GM19035 (cell line): ENCODE results near the gene CGN.
"Not testable (repeated sequence)": the region's sequence is repeated elsewhere in the genome, so short reads cannot be mapped to it uniquely, and the experiment has no call there.

Source experiments
- ATAC-seq: cut with Tn5 transposase; IDR thresholded peaks from one replicate; pipeline ENCODE4 v1.9.1; 2021; ENCODE audit not compliant: unreplicated experiment

CGN gene

DNA sequence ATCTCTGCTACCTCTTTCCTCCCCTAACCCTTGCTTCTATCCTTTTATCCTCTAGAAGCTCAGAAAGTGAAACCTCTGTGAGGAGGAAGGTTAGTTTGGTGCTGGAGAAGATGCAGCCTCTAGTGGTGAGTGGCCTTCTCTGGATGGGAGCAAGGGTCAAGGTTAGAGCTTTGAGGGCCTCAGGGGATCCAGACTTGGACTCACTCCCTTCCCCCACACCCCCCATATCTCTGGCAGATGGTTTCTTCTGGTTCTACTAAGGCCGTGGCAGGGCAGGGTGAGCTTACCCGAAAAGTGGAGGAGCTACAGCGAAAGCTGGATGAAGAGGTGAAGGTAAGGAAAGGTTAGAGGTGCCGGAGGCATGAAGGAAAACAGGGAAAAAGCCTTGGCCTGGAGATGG, 9.2 kb downstream of the CGN start:
- no peak for ATAC-seq

DNA sequence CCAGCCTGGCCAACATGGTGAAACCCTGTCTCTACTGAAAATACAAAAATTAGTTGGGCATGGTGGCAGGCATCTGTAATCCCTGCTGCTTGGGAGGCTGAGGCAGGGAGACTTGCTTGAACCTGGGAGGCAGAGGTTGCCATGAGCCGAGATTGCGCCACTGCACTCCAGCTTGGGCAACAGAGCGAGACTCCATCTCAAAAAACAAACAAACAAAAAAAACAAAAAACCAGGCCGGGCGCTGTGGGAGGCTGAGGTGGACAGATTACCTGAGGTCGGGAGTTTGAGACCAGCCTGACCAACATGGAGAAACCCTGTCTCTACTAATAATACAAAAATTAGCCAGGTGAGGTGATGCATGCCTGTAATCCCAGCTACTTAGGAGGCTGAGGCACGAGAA, 11.2 kb downstream of the CGN start:
- not testable (repeated sequence) for ATAC-seq

GRCh38 chr1:151523326-151523725, 12.1 kb downstream of the CGN start:
- no peak for ATAC-seq

DNA sequence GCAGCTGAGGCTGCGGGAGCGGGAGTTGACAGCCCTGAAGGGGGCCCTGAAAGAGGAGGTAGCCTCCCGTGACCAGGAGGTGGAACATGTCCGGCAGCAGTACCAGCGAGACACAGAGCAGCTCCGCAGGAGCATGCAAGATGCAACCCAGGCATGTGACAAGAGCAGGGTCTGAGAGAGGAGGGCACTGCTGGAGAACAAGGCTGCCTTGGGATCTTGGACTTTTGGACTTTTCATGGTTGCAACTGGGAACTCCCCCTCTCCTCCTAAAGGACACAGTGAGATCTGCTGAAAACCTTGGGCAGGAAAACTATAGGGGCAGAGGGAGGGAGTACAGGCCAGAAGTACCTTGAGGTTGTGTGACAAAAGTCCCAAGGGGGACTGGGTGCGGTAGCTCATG, 13.5 kb downstream of the CGN start:
- ATAC-seq, result no peak

GRCh38 chr1:151526735-151527525, 15.7 kb downstream of the CGN start:
- ATAC-seq, result no peak

- ATAC-seq, result no peak
These were observed 18.1 kb downstream of the CGN start for GRCh38 chr1:151529211-151529702.

GRCh38 chr1:151529781-151530180, 18.6 kb downstream of the CGN start:
- ATAC-seq, result no peak

- ATAC-seq, result no peak
These were observed 19.3 kb downstream of the CGN start for GRCh38 chr1:151530461-151530860.

DNA sequence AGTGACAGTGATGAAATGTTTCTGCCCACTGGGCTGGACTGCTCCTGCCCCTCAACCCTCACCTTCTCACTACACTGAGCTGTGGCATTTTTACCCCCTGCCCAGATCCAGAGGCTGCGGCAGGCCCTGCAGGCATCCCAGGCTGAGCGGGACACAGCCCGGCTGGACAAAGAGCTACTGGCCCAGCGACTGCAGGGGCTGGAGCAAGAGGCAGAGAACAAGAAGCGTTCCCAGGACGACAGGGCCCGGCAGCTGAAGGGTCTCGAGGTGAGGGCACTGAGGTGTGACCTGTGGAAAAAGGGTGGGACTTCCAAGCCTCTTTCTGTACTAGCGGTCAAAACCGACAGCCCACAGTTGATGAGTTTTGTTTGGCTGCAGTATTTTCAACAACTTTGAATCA, 22.7 kb downstream of the CGN start:
- ATAC-seq, result no peak

DNA sequence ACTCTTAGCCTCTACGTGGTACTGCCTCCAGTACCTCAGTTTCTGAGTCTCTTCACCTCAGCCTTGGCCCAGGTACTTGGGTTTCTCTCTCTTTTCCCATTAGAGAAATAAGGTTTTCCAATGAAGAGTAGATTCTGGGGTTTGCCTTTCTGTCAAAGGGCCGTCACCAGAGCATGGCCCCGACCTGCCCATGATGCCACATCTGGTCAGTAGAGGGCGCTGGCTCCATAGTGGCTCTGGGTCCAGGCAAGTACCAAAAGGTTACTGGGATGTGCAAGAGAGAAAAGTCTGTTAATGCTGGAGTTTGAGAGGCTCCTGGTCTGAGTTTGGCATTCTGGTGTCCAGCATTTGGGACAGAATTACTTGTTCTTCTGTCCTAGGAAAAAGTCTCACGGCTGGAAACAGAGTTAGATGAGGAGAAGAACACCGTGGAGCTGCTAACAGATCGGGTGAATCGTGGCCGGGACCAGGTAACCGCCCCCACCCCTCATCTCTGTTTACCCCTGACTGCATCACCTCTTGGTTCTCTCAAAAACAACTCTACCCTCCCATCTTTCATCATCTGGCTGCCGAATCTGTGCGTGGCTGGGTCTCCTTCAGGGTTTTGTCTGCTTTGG, 23.6 kb downstream of the CGN start:
- ATAC-seq, result no peak

DNA sequence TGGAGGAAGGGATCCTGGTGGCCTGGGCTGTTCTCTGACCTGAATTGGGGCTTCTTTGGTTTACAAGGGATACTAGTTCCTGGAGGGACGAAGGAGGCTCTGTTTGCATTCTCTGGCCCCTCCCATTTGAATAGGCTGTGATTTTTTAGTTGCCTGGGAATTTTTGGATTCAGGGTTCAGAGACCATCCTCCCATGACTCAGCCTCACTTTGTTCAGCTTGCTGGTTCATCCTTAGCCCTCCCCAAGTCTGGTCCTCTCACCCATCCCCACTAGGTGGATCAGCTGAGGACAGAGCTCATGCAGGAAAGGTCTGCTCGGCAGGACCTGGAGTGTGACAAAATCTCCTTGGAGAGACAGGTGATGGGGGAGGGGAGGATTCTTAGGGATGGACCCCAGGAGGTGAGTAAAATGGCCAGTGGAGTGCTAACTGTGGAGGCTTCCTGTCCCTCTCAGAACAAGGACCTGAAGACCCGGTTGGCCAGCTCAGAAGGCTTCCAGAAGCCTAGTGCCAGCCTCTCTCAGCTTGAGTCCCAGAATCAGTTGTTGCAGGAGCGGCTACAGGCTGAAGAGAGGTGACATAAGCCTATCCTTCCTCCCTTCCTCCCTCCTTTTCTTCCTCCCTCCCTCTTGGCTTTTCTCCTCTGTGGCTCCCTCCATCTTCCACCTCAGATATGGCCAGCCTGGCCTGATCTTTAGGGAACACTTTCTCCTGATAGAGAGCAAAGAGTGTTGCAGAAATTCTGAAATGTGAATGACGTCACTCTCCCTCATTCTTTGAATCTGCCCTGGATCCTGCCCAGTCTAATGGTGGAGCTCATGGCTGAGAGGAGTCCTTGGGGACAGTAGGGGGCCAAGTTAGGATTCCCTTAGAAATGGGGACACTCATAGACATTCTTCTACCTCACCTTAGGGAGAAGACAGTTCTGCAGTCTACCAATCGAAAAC, 24.4 kb downstream of the CGN start:
- no peak for ATAC-seq

- no peak for ATAC-seq
These were observed 25.3 kb downstream of the CGN start for GRCh38 chr1:151536499-151536898.

DNA sequence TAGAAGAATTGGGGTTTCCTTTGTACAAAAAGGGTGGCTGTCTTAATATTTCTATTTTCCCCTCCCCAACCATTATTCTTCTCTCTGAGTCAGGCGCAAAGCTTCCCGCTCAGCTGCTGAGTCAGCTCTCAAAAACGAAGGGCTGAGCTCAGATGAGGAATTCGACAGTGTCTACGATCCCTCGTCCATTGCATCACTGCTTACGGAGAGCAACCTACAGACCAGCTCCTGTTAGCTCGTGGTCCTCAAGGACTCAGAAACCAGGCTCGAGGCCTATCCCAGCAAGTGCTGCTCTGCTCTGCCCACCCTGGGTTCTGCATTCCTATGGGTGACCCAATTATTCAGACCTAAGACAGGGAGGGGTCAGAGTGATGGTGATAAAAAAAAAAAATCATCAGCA, 25.9 kb downstream of the CGN start:
- no peak for ATAC-seq

- ATAC-seq, result peak; percentile 44
These were observed 28.3 kb downstream of the CGN start for GRCh38 chr1:151539321-151540020.

DNA sequence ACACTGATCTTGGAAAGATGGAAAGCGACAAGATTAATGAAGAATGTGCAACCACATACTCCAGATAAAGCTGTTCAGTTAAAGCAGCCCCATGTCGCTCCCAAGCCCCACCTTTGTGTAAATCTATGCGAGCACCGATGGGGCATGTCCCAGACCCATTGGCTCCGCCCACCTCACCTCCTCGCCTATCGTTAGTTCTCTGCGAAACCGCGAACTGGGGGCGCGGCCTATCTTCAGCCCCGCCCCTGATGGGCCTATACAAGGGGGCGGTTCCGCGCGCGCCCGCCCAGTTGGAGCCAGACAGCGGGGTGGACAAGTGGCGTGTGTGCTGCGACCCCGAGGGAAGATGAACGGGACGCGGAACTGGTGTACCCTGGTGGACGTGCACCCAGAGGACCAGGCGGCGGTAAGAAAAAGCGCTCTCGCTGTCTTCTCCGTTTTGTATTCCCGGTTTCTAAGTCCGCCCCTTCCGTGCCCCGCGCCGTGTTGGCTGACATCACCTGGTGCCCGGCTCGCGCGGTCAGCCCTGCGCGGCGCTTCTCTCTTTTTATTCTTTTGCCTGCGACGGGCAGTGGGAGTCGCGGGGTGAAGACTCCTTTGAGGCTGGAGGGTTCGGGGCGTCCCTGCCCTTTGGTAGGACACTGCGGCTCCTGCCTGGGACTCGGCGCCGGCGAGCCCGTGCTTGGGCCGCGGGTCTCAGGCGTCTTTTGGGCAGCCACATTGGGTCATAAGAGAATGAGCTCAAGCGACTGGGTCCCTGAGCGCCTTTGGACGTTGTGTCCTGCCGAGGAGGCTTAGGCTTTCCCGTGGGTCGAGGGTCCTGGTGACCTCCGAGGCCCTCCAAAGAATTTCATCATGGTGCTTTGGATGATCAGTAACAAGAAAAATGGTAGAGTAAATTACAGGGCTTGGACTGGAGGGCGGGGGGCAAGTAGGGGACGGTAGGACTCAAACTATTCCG, 29.1 kb downstream of the CGN start, which contains the start of gene TUFT1:
TUFT1 (plus strand) TSS at position 289 of the 961 bp plus-strand sequence; CDS start at position 347, 58 bp downstream.
- ATAC-seq, result peak; percentile 96

DNA sequence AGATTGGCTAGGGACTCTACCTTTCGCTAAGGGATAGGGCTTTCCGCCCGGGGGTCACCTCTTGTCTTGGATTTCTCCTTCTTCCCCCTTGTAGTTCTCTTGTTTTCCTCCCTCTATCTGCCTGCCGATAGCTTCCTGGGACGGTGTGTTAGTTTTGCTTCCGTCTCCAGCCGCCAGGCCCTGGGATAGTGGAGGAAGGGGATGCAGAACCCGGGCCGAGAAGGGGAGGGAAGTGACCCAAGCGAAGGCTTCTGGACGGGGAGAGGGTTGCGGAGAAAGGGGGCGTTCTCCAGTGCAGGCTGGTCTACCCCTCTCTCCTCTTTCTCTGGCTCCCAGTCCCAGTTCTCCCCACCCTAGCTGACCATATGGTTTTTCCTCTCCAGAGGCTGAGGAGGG, 29.8 kb downstream of the CGN start:
- no peak for ATAC-seq

GRCh38 chr1:151541752-151542151, 30.6 kb downstream of the CGN start:
- ATAC-seq, result no peak

- no peak for ATAC-seq
These were observed 31.5 kb downstream of the CGN start for GRCh38 chr1:151542710-151543129.

DNA sequence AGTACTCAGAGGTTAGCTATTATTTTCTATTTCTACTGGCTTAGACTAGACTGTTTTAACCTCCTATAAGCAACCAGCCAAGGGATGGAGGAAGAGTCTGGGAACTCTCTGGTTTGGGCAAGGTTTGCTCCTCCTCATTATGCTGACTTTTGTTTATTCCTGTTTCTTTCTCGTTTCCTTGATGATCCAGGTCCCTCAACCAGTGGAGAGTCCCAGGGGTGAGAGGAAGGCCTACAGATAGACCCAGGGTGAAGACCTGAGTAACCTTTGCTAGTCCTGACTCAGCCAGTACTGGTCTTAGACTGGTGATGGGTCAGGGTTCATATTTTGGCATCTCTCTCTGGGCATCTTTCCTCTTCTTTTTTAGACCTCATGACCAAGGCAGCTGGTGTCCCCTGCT, 34.4 kb downstream of the CGN start:
- no peak for ATAC-seq
